HTR-8/SVneo (cell line): ENCODE measurements around the gene PCCA.

Experiments
- DNase-seq: peaks from one replicate; pipeline ENCODE4 v3.0.0; 2011; ENCODE audit warnings: low spot score, mixed read lengths; ENCODE audit not compliant: insufficient read length
- FAIRE-seq: peaks from 2 replicates; lab custom pipeline; 2011; peaks lifted over from hg19 to GRCh38; lab: Jason Lieb, UNC

PCCA gene

GRCh38 chr13:100392709-100393630 lies 304.1 kb downstream of the PCCA start:
- FAIRE-seq (peak; percentile 64), DNase-seq (peak; percentile 74)

GRCh38 chr13:100394005-100394695 lies 305.3 kb downstream of the PCCA start:
- no peak for FAIRE-seq
- DNase-seq = no peak

- no peak for DNase-seq
- FAIRE-seq = no peak
These were observed 306.9 kb downstream of the PCCA start for GRCh38 chr13:100395698-100396373.

GRCh38 chr13:100396776-100397175 lies 307.9 kb downstream of the PCCA start:
- DNase-seq (no peak), FAIRE-seq (no peak)

- FAIRE-seq (no peak), DNase-seq (no peak)
These were observed 308.7 kb downstream of the PCCA start for GRCh38 chr13:100397627-100398026.

GRCh38 chr13:100398360-100398759 lies 309.5 kb downstream of the PCCA start:
- no peak for DNase-seq

GRCh38 chr13:100399455-100399854 lies 310.6 kb downstream of the PCCA start:
- DNase-seq (no peak), FAIRE-seq (no peak)

More at GRCh38 chr13:100398360-100398759, 309.5 kb downstream of the PCCA start:
- no peak for FAIRE-seq

- FAIRE-seq = no peak
- no peak for DNase-seq
These were observed 314.8 kb downstream of the PCCA start for GRCh38 chr13:100403675-100404074.

- no peak for FAIRE-seq
- DNase-seq = no peak
These were observed 320.2 kb downstream of the PCCA start for GRCh38 chr13:100409132-100409531.

GRCh38 chr13:100423375-100423774 lies 334.5 kb downstream of the PCCA start:
- DNase-seq = no peak
- FAIRE-seq = no peak

GRCh38 chr13:100428986-100429385 lies 340.1 kb downstream of the PCCA start:
- FAIRE-seq = no peak
- DNase-seq = no peak

- DNase-seq (no peak), FAIRE-seq (no peak)
These were observed 343.7 kb downstream of the PCCA start for GRCh38 chr13:100432611-100433010.

- FAIRE-seq (no peak), DNase-seq (no peak)
These were observed 344.6 kb downstream of the PCCA start for GRCh38 chr13:100433475-100433874.

- DNase-seq (peak; percentile 26), FAIRE-seq (no peak)
These were observed 345.3 kb downstream of the PCCA start for GRCh38 chr13:100434010-100434763.

GRCh38 chr13:100436099-100436498 lies 347.2 kb downstream of the PCCA start:
- DNase-seq = no peak
- no peak for FAIRE-seq

- FAIRE-seq = no peak
- DNase-seq = no peak
These were observed 349.3 kb downstream of the PCCA start for GRCh38 chr13:100438059-100438788.

- FAIRE-seq = no peak
- DNase-seq = no peak
These were observed 350.5 kb downstream of the PCCA start for GRCh38 chr13:100439247-100439970.

GRCh38 chr13:100440751-100441425 lies 352.0 kb downstream of the PCCA start:
- FAIRE-seq = no peak
- peak; percentile 8 for DNase-seq
